Measurements from ENCODE around the gene KIRREL3. TPM values are rescaled to one million over a fixed set of nuclear protein-coding genes. Genes with fewer than 3 reads are reported as not detected.

KIRREL3 gene
- total and polyA plus RNA-seq, 9 of the 15 experiments (the other 6 are each of a cell fraction or from before 2014, with no cell fraction given), result 0.04 to 0.10 TPM; not detected in 7

- TF ChIP-seq, protein P1, sequence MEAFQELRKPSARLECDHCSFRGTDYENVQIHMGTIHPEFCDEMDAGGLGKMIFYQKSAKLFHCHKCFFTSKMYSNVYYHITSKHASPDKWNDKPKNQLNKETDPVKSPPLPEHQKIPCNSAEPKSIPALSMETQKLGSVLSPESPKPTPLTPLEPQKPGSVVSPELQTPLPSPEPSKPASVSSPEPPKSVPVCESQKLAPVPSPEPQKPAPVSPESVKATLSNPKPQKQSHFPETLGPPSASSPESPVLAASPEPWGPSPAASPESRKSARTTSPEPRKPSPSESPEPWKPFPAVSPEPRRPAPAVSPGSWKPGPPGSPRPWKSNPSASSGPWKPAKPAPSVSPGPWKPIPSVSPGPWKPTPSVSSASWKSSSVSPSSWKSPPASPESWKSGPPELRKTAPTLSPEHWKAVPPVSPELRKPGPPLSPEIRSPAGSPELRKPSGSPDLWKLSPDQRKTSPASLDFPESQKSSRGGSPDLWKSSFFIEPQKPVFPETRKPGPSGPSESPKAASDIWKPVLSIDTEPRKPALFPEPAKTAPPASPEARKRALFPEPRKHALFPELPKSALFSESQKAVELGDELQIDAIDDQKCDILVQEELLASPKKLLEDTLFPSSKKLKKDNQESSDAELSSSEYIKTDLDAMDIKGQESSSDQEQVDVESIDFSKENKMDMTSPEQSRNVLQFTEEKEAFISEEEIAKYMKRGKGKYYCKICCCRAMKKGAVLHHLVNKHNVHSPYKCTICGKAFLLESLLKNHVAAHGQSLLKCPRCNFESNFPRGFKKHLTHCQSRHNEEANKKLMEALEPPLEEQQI (IDR thresholded peaks at IDR 0.05), result no peak
- TF ChIP-seq, protein P2, sequence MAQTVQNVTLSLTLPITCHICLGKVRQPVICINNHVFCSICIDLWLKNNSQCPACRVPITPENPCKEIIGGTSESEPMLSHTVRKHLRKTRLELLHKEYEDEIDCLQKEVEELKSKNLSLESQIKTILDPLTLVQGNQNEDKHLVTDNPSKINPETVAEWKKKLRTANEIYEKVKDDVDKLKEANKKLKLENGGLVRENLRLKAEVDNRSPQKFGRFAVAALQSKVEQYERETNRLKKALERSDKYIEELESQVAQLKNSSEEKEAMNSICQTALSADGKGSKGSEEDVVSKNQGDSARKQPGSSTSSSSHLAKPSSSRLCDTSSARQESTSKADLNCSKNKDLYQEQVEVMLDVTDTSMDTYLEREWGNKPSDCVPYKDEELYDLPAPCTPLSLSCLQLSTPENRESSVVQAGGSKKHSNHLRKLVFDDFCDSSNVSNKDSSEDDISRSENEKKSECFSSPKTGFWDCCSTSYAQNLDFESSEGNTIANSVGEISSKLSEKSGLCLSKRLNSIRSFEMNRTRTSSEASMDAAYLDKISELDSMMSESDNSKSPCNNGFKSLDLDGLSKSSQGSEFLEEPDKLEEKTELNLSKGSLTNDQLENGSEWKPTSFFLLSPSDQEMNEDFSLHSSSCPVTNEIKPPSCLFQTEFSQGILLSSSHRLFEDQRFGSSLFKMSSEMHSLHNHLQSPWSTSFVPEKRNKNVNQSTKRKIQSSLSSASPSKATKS (CRISPR knock-in tag; IDR thresholded peaks at IDR 0.05), result no peak
- TF ChIP-seq POLR3A (IDR thresholded peaks at IDR 0.05; ENCODE audit: borderline replicate concordance, extremely low read depth, insufficient read depth, insufficient read length), result no peak
- no peak for TF ChIP-seq ZNF384 (IDR thresholded peaks at IDR 0.05; ENCODE audit: low read depth, low read length)
Observed at GRCh38 chr11:126628790-126629621, 371.6 kb downstream of the KIRREL3 start (continued).

Data from K562 (cell line).